Stomach (tissue), 4 donors: Measurements from ENCODE around the gene BABAM2.

ENCODE experiments used
- CTCF ChIP-seq, 7 experiments: fragments of 450-650 bp in 4 of 7; fragments of 200-600 bp in 3 of 7; sonication (generic) in 3 of 7; IDR thresholded peaks; one replicate each; pipeline ENCODE4 v1.5.1; 2016 to 2019; ENCODE audit warnings: antibody characterized with exemption in 7 of 7, control low read depth in 2 of 7, mild to moderate bottlenecking in 1 of 7
- EP300 ChIP-seq: sonication (generic); formaldehyde crosslinking; IDR thresholded peaks from one replicate; pipeline ENCODE4 v1.6.1; 2017; ENCODE audit warnings: antibody characterized with exemption
- POLR2A ChIP-seq, 4 donors: fragments of 450-650 bp; IDR thresholded peaks; one replicate each; pipeline ENCODE4 v1.6.1; 2016; ENCODE audit warnings: antibody characterized with exemption in 4 of 4, control low read depth in 2 of 4, mild to moderate bottlenecking in 1 of 4, moderate library complexity in 1 of 4
- POLR2AphosphoS5 ChIP-seq, 3 donors: sonication (generic); formaldehyde crosslinking; IDR thresholded peaks; one replicate each; pipeline ENCODE4 v1.6.1; 2016; ENCODE audit warnings: antibody characterized with exemption in 3 of 3

GRCh38 chr2:28341208-28341891 is 450.8 kb downstream of the BABAM2 start:
- TF ChIP-seq CTCF (IDR thresholded peaks at IDR 0.05) (no peak), POLR2A (IDR thresholded peaks at IDR 0.05) (no peak), POLR2AphosphoS5 (IDR thresholded peaks at IDR 0.05) (peak in 1 of 3 donors; percentile 51), EP300 (no peak)
